Gastrocnemius medialis (tissue), 4 donors: ENCODE results near the gene CAMSAP1. TPM values are rescaled to one million over a fixed set of nuclear protein-coding genes. Genes with fewer than 3 reads are reported as not detected.

Experiments
- ATAC-seq, 2 donors: fragments of 150-250 bp; one replicate each; pipeline ENCODE4 v1.9.1; 2016
- DNase-seq, 2 donors: peaks; one replicate each; pipeline ENCODE4 v3.0.0-alpha.2; 2019
- H3K27ac ChIP-seq, 4 donors: fragments of 200-600 bp; sonication (generic); 1 replicate in 1 of 4; 2 replicates in 3 of 4; pipeline ENCODE4 v1.5.1; 2016 to 2018; ENCODE audit warnings: mild to moderate bottlenecking in 2 of 4, moderate library complexity in 1 of 4
- H3K27me3 ChIP-seq, 3 donors: fragments of 200-600 bp; sonication (generic) in 2 of 3; 1 replicate in 1 of 3; 2 replicates in 2 of 3; pipeline versions ENCODE4 v1.5.1 to v1.6.0; 2016 to 2019; ENCODE audit warnings: mild to moderate bottlenecking in 1 of 3, moderate library complexity in 1 of 3
- H3K36me3 ChIP-seq, 2 donors: fragments of 200-600 bp; sonication (generic) in 1 of 2; one replicate each; pipeline ENCODE4 v1.5.1; 2017 to 2018
- H3K4me1 ChIP-seq, 2 donors: fragments of 200-600 bp; sonication (generic) in 1 of 2; one replicate each; pipeline ENCODE4 v1.5.1; 2016 to 2017; ENCODE audit warnings: mild to moderate bottlenecking in 2 of 2
- H3K4me3 ChIP-seq, 4 donors: fragments of 200-600 bp; sonication (generic) in 3 of 4; 1 replicate in 1 of 4; 2 replicates in 3 of 4; pipeline ENCODE4 v1.5.1; 2016 to 2019; ENCODE audit warnings: mild to moderate bottlenecking in 2 of 4
- H3K9me3 ChIP-seq, 3 donors: fragments of 200-600 bp; sonication (generic) in 2 of 3; 1 replicate in 1 of 3; 2 replicates in 2 of 3; pipeline ENCODE4 v1.5.1; 2016 to 2019
- POLR2A ChIP-seq, 2 donors: fragments of 450-650 bp; IDR thresholded peaks; one replicate each; pipeline ENCODE4 v1.6.1; 2017; ENCODE audit warnings: antibody characterized with exemption in 2 of 2, mild to moderate bottlenecking in 2 of 2, moderate library complexity in 2 of 2
- in situ Hi-C, 4 donors: fragments of 200-750 bp; cut with MboI; loops; one replicate each; pipeline versions ENCODE4 v1.15.0 to v1.8.0; 2017; ENCODE audit warnings: low sequenced_read_pairs in 4 of 4
- intact Hi-C: fragments of 100-400 bp; cut with DNase I; formaldehyde crosslinking; loops from one replicate; pipeline ENCODE4 v1.15.1; 2023; ENCODE audit warnings: low total_unique reads
- total RNA-seq, 4 donors: library from RNA; depleted of rRNA; stranded (reverse); fragments of >200 nt; gene quantifications; one replicate each; pipeline versions ENCODE4 v1.1.0 to v1.2.3, GENCODE V29; 2016
- TF ChIP-seq, protein P1 (sequence below), 5 experiments: fragments of 450-650 bp in 3 of 5; fragments of 200-600 bp in 2 of 5; sonication (generic) in 2 of 5; IDR thresholded peaks in 4 of 5; conservative IDR thresholded peaks in 1 of 5; 1 replicate in 4 of 5; 2 replicates in 1 of 5; pipeline ENCODE4 v1.5.1; 2016 to 2019; ENCODE audit warnings: antibody characterized with exemption in 5 of 5, mild to moderate bottlenecking in 3 of 5, moderate library complexity in 3 of 5

Gene CAMSAP1
- total RNA-seq, 4 donors from 2014 or later: 54.8 to 94.9 (median 82.9) TPM

DNA sequence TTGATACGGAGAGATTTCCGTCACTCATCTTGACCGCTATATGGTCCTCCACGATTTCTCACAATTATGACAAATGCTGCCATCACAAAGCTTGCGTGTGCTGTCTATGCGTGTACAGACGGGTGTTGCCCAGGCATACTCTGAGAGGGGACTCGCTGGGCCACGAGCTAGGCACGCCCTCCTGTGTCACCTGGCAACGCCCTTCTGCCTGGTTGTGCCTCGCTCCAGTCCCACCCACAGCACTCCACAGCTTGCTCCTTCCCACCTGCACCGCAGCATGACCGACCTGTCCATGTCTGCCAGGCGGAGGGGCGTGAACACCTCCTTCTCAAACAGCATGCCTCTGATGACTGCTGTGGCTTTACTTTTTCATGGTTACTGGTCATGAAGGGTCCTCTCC lies 55.6 kb downstream of the CAMSAP1 start:
- ATAC-seq (no peak), DNase-seq (no peak)
- no peak overlapping the region for H3K27ac ChIP-seq
- TF ChIP-seq, protein P1, sequence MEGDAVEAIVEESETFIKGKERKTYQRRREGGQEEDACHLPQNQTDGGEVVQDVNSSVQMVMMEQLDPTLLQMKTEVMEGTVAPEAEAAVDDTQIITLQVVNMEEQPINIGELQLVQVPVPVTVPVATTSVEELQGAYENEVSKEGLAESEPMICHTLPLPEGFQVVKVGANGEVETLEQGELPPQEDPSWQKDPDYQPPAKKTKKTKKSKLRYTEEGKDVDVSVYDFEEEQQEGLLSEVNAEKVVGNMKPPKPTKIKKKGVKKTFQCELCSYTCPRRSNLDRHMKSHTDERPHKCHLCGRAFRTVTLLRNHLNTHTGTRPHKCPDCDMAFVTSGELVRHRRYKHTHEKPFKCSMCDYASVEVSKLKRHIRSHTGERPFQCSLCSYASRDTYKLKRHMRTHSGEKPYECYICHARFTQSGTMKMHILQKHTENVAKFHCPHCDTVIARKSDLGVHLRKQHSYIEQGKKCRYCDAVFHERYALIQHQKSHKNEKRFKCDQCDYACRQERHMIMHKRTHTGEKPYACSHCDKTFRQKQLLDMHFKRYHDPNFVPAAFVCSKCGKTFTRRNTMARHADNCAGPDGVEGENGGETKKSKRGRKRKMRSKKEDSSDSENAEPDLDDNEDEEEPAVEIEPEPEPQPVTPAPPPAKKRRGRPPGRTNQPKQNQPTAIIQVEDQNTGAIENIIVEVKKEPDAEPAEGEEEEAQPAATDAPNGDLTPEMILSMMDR (IDR thresholded peaks at IDR 0.05 in 4 of 5, conservative IDR thresholded peaks at IDR 0.05 in 1 of 5): no peak
- TF ChIP-seq POLR2A (IDR thresholded peaks at IDR 0.05): no peak
- intact Hi-C loops: no loop called here
- no peak overlapping the region for H3K4me3 ChIP-seq
- peaks cover 0 to 25% of the 10 kb centered on the region in 2 donors for H3K36me3 ChIP-seq
- in situ Hi-C loops: no loop called here
- H3K9me3 ChIP-seq: no peaks in the 10 kb centered on the region
- no peaks in the 10 kb centered on the region for H3K27me3 ChIP-seq
- H3K4me1 ChIP-seq: no peaks in the 10 kb centered on the region

DNA sequence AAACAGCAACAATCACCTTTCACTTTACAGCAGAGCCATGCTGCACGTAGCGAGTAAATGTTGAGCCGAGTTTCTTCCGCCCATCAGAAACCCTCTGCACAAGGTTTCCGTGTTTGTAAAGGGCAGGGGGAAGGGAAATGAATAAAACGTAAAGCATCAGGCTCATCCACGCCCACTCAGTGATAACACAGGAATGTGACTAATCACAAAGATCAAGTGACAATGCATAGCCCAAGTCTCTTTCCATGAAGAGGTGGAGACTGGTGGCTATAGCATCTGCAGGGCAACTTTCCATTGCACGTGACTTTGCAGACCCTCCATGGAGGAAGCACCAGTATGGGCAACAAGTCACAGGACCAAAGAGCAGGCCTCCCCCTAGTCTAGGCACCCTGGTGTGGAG lies 56.6 kb downstream of the CAMSAP1 start:
- ATAC-seq (no peak), DNase-seq (no peak)
- no peak for TF ChIP-seq POLR2A (IDR thresholded peaks at IDR 0.05)
- TF ChIP-seq, protein P1 (IDR thresholded peaks at IDR 0.05 in 4 of 5, conservative IDR thresholded peaks at IDR 0.05 in 1 of 5): no peak
- Histone ChIP-seq H3K9me3 (no peaks in the 10 kb centered on the region), H3K27me3 (no peaks in the 10 kb centered on the region), H3K27ac (no peak overlapping the region), H3K4me1 (no peaks in the 10 kb centered on the region), H3K4me3 (no peak overlapping the region), H3K36me3 (peaks cover 0 to 21% of the 10 kb centered on the region in 2 donors)
- in situ Hi-C loops (no loop called here), intact Hi-C loops (no loop called here)

DNA sequence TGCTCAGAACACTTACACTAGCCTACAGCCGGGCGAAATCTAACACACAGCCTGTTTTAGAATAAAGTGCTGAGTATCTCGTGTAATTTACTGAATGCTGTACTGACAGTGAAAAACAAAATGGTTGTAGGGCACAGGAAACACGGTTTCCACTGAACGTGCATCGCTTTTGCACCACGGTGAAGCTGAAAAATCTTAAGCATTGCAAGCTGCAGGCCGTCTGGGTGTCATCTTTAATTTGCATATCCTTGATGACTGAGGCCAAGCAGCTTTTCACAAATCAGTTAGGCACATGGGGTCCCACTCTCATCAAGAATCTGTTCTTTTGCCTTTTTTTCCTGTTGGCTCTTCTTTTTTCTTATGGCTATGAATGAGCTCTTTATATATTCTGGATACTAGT lies 58.2 kb downstream of the CAMSAP1 start:
- Histone ChIP-seq H3K27me3 (no peaks in the 10 kb centered on the region), H3K27ac (no peak overlapping the region), H3K36me3 (peaks cover 0 to 21% of the 10 kb centered on the region in 2 donors), H3K4me1 (no peaks in the 10 kb centered on the region), H3K9me3 (no peaks in the 10 kb centered on the region), H3K4me3 (no peak overlapping the region)
- DNase-seq (no peak), ATAC-seq (no peak)
- no peak for TF ChIP-seq POLR2A (IDR thresholded peaks at IDR 0.05)
- TF ChIP-seq, protein P1 (IDR thresholded peaks at IDR 0.05 in 4 of 5, conservative IDR thresholded peaks at IDR 0.05 in 1 of 5): no peak
- in situ Hi-C loops (no loop called here), intact Hi-C loops (no loop called here)

DNA sequence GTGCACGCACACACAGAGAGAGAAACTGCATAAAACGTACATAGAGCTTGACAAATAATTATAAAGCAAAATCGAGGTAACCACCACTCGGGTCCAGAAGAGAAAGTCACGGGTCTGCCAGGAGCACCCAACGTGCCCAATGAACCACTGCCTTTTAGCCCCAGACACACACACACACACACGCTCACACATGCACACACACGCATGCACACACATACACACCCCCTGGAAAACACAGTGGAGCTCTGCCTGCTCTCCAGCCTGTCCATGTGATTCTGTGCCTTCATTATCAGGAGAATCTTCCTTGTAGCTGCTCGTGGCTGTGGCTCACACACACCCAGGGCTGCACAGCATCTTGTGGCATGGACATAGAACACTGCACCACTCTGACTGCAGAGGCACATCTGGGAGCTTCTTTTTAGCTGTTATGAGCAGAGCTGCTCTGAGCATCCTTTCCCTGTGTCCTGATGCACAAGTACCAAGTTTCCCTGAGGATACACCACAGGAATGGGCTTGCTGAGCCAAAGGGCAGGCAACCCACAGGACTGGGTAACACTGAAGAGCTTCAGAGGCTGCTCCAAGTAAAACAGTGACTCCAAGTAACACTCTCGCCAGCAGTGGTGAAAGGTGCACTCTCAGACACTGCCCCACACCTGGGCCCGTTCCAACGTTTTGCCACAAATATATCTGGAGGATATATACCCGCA lies 58.9 kb downstream of the CAMSAP1 start:
- no peak overlapping the region for H3K27ac ChIP-seq
- no peaks in the 10 kb centered on the region for H3K9me3 ChIP-seq
- ATAC-seq: no peak
- H3K4me1 ChIP-seq: no peaks in the 10 kb centered on the region
- H3K27me3 ChIP-seq: no peaks in the 10 kb centered on the region
- in situ Hi-C loops (no loop called here), intact Hi-C loops (no loop called here)
- DNase-seq: no peak
- TF ChIP-seq, protein P1 (IDR thresholded peaks at IDR 0.05 in 4 of 5, conservative IDR thresholded peaks at IDR 0.05 in 1 of 5): no peak
- H3K36me3 ChIP-seq: peaks cover 0 to 21% of the 10 kb centered on the region in 2 donors
- H3K4me3 ChIP-seq: no peak overlapping the region

DNA sequence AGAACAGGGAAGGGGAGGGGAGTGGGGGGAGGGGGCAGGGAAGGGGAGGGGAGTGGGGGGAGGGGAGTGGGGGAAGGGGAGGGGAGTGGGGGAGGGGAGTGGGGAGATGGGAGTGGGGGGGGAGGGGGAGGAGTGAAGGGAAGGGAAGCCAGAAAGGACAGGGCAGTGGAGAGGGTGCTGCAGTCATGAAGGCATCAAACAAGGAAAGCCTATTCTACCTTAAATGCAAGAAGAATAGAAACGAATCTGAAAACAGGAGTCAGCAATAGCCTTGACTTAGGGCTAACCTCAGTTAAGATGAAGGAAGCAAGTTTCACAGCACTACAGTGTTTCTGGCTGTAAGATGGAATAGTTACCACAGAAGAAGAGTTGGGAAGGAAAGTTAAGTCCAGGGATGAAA lies 59.5 kb downstream of the CAMSAP1 start:
- Histone ChIP-seq H3K27ac (no peak overlapping the region), H3K9me3 (no peaks in the 10 kb centered on the region), H3K4me3 (no peak overlapping the region), H3K4me1 (no peaks in the 10 kb centered on the region), H3K36me3 (peaks cover 0 to 21% of the 10 kb centered on the region in 2 donors), H3K27me3 (no peaks in the 10 kb centered on the region)
- DNase-seq: no peak
- in situ Hi-C loops: no loop called here
- intact Hi-C loops: no loop called here
- TF ChIP-seq POLR2A (IDR thresholded peaks at IDR 0.05): no peak
- TF ChIP-seq, protein P1 (IDR thresholded peaks at IDR 0.05 in 4 of 5, conservative IDR thresholded peaks at IDR 0.05 in 1 of 5): no peak
- no peak for ATAC-seq
